HG03280 (cell line): ENCODE measurements around the gene TRAP1.
"Not testable (repeated sequence)": the region's sequence is repeated elsewhere in the genome, so short reads cannot be mapped to it uniquely, and the experiment has no call there.

Source experiments
- ATAC-seq: cut with Tn5 transposase; IDR thresholded peaks from one replicate; pipeline ENCODE4 v1.9.1; 2021; ENCODE audit warnings: mild to moderate bottlenecking, moderate library complexity; ENCODE audit not compliant: unreplicated experiment

TRAP1 gene

DNA sequence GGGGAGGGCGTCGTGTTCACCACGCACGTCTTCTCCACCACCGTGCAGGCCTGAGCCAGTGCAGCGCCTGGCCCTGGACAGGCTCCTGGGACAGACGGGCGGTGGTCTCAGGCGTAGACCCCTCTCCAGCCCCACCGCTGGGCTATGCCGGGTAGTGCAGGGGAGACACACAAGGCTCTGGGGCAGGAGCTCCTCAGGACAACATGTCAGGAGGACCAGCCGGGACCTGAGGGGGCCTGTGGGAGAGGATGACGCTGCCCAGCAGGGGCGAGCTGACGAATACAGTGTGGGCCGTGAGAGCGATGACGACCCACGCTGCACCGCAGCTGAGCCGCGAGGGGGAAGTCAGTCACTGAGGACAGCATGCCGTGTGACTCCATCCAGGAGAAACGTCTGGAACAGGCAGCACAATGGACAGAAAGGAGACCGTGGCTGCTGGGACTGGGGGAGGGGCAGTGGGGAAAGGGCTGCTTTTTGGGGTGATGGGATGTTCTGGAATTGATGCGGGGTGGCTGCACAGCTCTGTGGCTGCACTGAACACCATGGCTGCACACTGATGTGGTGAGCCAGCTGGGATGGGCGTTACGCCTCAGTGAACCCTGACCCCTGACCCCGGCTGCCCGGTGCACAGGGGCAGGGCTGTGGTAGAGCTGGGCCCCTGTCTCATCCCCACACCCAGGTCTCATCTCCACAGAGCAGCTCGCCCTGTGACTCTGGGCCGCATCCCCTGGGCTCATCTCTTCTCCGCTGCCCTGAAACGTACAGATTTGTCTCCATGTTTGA lies 42.6 kb downstream of the TRAP1 start:
- ATAC-seq, result no peak

DNA sequence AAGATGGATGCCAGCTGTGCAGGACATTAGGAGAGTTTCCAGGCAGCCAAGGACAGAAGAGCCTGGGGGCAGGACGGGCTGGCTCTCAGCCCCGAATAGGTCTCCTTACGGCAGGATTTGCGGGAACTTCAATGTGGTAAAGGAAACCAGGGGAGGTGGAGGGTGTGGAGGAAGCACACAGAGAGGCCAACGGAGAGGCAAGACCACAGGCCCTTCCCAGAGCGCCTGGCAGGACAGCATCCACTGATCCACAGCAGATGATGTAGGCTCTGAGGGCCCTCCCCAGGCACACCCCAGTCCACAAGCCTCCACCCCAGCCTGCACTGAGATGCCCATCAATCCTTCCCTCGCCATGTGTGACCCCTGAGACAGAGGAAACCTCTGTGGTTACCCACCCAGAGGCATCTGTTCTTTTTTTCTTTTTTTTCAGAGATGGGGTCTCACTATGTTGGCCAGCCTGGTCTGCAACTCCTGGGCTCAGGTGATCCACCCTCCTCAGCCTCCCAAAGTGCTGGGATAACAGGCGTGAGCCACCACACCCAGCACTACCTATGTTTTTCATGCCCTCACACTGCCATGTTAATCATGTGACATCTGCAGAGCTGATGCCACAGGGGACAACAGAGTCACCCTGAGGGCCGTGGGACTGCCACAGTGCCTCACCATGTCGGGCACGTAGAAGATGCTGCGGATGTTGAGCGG lies 43.5 kb downstream of the TRAP1 start:
- no peak for ATAC-seq

DNA sequence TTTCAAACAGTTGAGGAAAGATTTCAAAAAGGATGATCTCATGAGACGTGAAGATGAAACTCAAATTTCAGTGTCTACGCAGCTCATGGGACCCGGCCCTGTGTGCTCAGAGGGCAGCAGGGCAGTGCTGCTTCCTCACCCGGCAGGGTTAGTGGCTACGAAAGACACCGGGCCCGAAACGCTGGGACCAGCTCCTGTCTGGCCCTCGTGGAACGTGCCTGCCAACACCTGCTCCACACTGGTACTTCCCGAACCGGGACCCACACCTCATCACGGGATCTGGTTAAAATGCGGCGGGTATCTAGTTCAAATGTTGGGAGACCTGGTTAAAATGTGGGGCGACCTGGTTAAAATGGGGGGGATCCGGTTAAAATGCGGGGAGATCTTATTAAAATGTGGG lies 44.1 kb downstream of the TRAP1 start:
- ATAC-seq, result no peak

DNA sequence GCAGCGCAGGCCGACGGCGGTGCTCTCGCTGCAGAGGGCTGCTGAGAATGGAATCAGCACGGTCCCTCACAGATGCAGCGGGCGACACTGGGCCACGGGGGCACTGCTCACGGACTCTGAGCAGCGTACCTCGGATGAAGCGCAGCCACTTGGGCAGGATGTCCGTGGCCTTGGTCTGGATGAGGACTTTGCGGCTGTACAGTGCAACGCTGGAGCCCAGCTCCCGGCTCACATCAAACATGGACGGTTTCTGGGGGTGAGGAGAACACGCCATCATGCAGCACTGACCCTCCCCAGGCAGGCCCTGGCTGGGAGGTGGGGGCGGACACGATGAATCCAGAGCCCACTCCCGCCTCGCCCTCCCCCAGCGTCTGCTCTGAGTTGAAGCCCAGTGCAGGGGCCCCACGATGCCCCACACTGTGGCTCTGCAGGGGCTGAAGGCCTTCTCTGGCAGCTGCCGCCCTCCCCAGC lies 44.7 kb downstream of the TRAP1 start:
- ATAC-seq, result no peak

DNA sequence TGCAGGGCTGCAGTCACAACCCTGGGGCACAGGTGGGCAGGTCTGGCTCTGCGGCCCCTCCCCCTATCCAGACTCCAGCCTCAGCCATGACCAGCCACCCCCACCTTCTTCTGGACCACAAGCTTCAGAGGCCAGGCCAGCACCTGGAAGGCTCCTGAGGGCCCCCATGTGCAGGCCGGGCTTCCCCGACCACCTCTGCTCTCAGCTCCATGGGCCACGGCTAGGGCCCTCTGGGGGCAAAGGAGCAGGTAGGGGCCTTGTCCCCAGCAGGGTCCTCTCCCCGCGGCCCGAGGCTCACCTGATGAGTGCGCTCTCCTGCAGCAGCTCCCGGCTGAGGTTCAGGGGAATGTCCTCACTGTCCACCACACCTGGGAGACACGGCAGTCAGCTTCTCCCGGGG lies 45.9 kb downstream of the TRAP1 start:
- ATAC-seq, result no peak

DNA sequence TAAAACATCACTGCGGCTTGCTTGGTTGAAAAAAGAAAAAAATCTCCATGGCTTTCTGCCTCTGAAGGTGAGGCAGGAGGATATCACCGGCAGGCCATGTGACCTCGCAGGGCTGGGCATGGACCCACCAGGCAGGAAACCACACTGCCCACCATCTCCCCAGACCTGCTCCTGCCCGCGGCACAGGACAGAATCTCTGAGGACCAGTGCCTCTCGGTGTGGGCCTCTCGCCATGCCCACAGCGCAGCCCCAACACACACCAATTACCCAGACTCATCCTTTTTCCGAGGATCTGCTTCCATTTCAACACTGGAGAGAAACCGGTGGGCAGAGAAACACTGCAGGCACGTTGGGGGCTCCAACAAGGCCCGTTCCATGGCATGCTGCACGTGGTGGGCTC lies 46.6 kb downstream of the TRAP1 start:
- no peak for ATAC-seq

DNA sequence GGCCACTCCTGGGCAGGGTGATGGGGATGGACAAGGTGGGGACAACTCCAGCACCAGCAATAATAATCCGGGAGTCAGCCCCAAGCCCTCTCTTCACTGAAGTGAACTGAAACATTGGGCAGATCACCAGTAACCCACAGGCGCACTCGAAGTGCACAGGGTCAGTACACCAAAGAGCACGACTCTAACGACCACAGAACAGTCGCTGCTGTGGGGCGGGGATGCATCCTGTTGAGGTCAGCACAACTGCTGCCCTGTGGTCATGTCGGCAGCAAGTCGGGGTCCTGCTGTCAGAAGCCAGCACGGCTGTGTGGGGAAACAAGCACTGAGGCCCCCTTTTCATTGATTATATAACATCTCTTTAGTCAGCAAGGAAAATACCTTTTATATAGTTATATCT lies 48.2 kb downstream of the TRAP1 start:
- ATAC-seq, result no peak

DNA sequence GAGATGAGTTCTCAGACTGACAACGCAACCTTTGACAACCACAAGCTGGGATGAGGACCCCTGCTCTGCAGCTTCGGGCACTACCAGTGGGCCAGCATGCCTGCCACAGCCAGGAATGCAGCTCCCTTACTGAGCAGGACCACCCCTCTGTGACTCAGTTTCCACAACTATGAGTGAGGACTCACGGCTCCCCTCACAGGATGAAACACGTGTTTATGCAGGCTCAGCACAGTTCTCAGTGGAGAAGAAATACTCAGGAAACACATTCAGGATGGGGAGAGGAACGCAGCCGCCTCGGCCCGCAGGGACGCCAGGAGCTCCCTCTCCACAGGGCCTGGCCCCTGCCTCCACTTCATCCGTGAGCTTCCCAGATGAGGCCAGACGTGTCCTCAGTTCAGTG lies 48.7 kb downstream of the TRAP1 start:
- ATAC-seq, result no peak

DNA sequence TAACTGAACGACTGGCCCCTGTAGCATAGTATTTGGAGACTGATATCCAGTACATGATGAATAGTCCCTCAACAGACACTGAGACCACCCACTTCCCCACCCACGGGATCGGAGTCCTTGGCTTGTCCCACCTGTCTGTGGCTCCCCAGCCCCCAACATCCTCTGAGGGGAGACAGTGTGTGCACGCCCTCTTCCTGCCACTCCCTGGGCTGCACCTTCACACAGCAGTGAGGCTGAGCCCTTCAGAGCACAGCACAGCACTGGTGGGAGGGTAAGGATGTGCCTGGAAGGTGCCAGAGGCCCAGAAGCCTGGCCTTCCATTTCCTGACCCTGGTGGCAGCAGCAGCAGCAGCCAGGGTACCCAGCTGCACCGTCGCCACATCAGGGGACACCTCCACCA lies 51.8 kb downstream of the TRAP1 start:
- ATAC-seq, result no peak

DNA sequence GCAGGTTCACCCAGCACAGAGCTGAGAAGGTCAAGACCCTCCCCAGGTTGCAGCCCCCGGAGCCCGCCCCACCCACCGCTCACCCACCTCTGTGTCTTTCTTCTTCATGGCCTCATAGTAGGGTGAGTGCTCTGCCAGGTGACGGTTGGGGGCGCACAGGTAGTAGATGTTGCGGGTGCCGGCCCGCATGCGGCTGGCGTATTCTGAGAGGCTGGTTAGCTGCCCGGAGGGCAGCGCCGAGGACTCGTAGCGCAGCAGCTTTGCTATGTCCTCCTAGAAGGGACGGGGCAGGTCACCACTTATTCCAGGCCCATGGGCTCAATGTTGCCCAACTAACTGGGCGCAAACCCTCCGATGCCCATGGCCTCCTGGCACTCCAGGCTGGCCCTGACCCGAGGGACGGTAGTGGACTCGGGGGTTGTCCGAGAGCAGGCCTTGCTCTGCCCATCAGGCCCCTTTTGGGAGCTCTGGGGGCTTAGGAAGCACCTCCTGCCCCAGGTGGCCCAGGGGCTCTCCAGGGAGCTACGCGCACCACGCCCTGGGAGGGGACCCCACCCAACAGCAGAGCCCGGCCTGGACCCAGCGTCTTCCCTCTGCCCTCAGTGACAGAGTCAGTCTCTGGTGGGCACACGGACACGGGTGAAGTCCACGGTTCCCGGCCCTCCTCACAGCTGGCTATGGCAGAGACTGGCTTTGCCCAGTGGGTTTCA lies 53.0 kb downstream of the TRAP1 start:
- ATAC-seq, result no peak

DNA sequence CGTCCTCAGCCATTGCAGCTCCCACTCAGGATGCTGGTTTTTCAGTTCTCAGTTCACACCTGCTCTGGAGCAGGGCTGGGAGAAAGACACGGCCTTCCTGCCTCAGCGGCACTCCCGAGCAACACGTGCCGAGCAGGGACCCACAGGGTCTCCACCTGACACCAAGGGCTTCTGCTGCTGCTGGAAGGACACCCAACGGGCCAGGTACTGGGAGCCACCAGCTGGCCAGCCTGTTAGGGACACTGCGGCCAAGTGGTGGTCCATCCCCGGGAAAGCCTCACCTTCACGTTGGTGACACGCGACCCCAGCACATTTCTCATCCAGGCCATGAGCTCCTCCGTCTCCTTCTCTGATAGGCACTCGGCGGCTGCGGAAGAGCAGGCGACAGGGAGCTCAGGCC lies 54.7 kb downstream of the TRAP1 start:
- ATAC-seq, result no peak

DNA sequence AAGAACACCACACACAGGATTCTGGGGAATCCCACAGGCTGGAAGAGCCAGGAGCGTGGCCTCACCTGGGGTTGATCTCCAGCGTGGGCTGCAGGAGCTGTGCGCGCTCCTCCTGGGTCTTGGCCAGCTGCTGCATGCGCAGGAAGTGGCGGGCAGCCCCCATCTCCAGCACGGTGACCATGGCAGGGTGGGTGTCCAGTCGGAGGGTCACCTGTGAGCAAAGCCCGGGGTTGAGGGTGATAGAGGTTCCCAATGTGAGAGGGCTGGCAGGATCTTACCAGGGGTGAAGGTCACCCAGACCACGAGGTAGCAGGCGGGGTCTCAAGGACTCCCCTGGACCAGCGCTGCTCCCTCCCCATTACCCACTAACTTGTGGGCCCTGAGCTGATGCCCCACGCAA lies 55.4 kb downstream of the TRAP1 start:
- ATAC-seq, result no peak

DNA sequence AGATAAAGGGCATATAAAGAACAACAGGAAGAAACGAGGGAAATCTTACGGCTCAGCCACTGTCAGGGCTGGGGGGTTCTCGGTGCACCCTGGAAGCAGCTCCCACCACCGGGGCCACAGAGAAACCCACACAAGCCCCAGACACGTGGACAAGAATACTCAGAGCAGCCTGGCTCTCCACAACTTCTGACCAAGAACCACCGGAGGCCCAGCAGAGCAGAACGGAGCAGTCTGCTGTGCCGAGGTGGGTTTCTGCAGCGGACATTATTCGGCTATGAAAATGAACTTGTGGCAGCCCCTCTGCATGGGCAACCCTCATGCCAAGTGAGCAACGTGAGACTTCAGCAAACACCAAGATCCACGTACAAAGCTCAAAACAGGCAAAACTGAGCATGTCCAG lies 56.0 kb downstream of the TRAP1 start:
- no peak for ATAC-seq

DNA sequence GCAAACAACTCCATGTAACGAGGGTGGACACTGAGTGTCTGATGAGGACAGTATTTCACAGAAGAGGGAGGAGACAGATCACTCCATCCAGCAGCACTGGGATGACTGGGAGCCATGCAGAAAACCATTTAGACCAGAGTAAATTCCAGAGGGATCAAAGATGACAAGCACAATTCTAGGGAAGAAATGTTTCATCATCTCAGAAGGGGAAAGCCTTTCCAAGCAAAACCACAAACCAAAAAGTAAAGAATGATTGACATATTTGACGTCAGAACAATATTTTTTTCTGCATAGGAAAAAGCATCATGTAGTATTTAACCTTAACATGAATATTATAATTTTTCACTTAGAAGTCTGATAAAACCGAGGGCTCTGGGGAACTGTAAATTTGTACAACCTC lies 58.1 kb downstream of the TRAP1 start:
- ATAC-seq, result no peak

DNA sequence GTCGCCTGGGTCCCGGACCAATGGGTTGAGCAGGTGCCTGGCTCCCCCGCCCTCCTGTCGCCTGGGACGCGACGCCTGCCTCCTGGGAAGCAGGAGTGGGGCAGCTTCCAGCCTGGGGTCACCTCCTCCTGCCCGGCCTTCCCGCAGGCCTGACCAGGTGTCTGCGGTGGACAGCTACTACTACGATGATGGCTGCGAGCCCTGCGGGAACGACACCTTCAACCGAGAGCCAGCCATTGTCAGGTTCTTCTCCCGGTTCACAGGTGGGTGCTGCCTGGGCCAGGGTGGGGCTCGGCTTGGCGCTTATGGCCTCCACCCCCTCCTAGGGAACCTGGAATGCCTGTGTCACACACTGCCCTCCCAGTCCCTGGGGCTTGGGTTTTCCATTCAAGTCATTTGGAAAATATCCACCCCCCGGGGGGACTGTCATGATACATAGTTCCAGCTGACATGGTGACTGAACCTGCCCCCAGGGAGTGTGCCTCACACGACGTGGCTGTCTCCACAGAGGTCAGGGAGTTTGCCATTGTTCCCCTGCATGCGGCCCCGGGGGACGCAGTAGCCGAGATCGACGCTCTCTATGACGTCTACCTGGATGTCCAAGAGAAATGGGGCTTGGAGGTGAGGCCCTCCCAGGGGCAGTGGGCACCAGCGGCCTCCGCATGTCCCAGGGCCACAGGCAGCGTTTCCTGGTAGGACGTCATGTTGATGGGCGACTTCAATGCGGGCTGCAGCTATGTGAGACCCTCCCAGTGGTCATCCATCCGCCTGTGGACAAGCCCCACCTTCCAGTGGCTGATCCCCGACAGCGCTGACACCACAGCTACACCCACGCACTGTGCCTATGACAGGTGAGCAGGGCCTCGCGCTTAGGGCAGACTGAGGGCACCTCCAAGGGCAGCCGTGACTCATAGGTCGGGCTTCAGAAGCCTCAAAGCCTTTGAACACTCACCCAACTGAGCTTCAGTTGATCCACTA lies 60.5 kb downstream of the TRAP1 start:
- ATAC-seq, result no peak

DNA sequence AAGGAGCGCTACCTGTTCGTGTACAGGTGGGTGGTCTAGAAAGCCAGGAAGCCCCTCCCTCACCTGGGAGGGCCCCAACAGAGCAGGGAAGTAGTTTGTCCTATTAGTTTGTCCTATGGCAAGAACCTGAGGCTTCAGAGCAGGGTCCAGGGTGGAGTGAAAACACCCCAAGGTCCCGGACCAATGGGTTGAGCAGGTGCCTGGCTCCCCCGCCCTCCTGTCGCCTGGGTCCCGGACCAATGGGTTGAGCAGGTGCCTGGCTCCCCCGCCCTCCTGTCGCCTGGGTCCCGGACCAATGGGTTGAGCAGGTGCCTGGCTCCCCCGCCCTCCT lies 61.2 kb downstream of the TRAP1 start:
- not testable (repeated sequence) for ATAC-seq

DNA sequence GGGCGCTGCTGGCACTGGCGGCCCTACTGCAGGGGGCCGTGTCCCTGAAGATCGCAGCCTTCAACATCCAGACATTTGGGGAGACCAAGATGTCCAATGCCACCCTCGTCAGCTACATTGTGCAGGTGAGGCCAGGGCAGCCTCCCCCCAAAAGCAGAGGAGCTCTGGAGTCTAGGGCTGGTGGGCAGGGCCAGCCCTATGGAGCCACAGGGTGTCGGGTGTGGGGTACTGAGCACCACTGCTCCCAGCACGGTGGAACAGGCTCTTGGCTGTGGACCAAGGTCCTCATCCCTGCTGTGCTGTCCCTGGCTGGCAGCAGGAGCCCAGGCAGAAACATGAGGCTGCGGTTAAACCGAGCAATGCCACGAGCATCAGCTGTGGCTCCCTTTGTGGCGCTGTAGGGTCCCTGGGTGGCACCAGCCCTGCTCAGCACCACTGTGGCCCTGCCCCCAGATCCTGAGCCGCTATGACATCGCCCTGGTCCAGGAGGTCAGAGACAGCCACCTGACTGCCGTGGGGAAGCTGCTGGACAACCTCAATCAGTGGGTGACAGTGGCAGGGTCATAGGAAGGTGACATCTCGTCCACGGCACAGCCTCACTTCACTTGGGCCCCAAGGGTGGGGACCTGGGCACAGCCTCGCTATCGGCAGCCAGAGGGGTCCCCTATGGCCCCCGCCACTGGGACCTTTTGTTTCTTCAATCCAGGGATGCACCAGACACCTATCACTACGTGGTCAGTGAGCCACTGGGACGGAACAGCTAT lies 61.7 kb downstream of the TRAP1 start:
- ATAC-seq, result no peak

DNA sequence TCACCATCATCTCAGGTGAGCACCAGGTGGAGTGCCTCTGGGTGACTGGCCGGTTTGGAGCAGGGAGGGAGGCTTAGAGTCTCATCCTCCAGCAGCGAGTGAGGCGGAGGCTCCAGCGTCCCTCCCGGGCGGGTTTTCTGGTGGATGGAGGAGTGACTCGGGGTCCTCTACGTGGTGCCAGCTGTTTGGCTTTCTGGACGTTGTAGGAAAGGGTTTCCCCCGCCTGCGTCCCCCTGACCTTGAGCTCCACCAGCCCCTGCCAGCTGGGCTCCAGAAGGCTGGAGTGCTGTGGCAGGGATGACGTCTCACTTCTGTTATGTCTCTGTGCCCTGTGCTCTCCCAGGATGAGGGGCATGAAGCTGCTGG lies 62.3 kb downstream of the TRAP1 start:
- ATAC-seq, result no peak

DNA sequence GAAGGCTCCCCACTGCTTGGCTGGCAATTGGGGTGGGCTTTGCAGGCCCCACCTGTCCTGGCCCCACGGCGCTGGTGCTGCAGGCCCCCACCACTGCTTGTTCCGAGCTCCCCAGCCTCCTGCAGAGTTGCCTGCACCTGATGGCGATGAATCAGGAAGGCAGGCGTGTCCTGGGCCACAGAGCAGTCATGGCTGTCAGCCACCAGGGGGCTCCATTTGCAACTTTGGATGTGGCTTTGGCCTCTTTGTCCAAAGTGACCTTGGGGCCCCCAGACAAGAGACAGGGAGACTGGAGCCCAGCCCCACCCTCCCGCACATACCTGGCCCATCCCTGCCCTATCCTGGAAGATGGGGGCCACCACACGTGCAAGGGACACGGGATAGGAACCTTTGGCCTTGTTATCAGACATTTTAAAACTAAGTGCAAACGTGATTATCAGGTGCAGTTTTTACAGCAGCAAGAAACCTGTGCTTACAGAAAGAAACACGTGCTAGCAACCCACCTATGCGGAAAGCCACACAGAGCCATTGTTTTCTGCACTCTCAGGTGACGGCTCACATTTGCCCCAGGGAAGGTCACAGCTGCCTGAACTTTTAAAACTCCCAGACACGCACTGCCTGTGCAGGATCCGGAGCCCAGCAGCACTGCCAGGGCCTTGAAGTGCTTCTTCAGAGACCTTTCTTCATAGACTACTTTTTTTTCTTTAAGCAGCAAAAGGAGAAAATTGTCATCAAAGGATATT lies 62.9 kb downstream of the TRAP1 start, which contains the start of gene DNASE1:
Gene DNASE1, plus strand, starts transcription at position 443 of the 743 bp plus-strand sequence. CDS start 683 bp downstream, outside the sequence.
- no peak for ATAC-seq
